ENCODE results near the gene FCMR. TPM values are rescaled to one million over a fixed set of nuclear protein-coding genes. Genes with fewer than 3 reads are reported as not detected.

The FCMR gene
- polyA plus RNA-seq, 1 donor: 4.4 TPM

DNA sequence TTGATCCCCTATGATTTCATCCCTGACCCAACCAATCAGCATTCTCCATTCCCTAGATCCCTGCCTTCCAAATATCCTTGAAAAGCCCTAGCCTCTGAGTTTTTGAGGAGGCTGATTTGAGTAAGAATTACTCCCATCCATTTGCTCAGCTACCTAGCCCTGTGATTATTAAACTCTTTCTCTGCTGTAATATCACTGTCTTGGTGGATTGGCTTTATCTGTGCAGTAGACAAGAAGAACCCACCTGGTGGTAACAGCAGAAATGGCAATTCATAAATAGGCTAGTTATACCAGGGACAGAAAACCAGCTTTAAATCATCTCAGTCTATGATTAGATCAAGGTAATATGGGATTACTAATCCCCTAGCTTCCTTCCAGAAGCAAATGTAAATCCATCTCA, 43.3 kb downstream of the FCMR start:
- Histone ChIP-seq H3K9me3 (ENCODE audit: control insufficient read depth, low read depth, low read length) (peaks cover 13% of the 10 kb centered on the region), H3K4me3 (ENCODE audit: low read length) (no peak overlapping the region), H3K27me3 (ENCODE audit: control insufficient read depth, insufficient read depth, low read length) (no peaks in the 10 kb centered on the region), H3K36me3 (ENCODE audit: control insufficient read depth, insufficient read depth, low read length) (no peaks in the 10 kb centered on the region), H3K4me1 (ENCODE audit: control insufficient read depth, insufficient read depth, low read length) (no peaks in the 10 kb centered on the region), H3K27ac (ENCODE audit: low read length) (no peak overlapping the region)
- DNase-seq: no peak

DNA sequence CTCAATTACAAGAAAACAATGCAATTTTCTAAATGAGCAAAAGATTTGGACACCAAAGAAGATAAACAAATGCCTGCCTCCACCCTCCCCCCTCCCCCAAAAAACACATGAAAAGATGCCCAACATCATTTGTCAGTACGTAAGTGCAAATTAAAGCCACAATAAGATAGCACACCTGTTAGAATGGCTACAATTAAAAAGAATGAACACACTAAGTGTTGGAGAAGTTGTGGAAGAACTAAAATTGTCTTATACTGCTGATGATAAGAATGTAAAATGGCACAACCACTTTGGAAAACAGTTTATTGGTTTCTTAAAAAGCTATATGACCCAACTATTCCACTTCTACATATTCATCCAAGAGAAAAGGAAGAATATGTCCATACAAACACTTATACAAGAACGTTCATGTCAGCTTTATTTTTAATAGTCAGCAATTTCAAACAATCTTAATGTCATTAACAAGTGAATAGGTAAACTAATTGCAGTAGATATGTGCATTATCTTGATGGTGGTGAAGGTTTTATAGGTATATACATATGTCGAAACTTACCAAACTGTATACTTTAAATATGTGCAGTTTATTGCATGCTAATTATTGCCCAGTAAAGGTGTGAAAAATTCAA, 45.9 kb downstream of the FCMR start:
- WGBS (ENCODE audit: insufficient coverage, low lambda C conversion rate): 86% methylated on average over 1 of the region's 3 CpGs

DNA sequence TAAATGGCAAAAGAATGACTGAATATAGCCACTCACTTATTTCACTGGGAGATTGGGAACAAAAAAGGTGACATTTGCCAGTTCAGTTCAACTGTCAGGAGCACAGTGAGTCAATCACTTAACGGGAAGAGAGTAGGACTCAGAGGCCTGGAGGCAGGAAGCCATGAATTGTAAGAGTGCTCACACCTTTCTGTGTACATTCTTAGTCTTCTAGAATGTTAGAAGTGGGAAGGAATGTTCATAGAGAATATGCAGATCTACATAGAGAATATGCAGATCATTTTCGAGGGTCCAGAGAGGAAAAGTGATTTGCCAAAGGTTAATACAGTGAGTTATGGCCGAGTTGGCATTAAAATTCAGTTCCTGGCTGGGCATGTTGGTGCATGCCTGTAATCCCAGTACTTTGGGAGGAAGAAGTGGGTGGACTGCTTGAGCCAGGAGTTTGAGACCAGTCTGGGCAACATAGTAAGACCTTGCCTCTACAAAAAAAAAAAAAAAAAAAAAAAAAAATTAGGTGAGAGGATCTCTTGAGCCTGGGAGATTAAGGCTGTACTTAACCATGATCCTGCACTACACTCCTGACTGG, 48.0 kb downstream of the FCMR start:
- H3K27ac ChIP-seq (ENCODE audit: low read length): no peak overlapping the region
- H3K9me3 ChIP-seq (ENCODE audit: control insufficient read depth, low read depth, low read length): peaks cover 15% of the 10 kb centered on the region
- no CpG with 5 or more reads among the region's 3 CpGs for WGBS (ENCODE audit: insufficient coverage, low lambda C conversion rate)
- no peak for DNase-seq
- H3K27me3 ChIP-seq (ENCODE audit: control insufficient read depth, insufficient read depth, low read length): no peaks in the 10 kb centered on the region
- no peaks in the 10 kb centered on the region for H3K36me3 ChIP-seq (ENCODE audit: control insufficient read depth, insufficient read depth, low read length)
- H3K4me3 ChIP-seq (ENCODE audit: low read length): no peak overlapping the region
- no peaks in the 10 kb centered on the region for H3K4me1 ChIP-seq (ENCODE audit: control insufficient read depth, insufficient read depth, low read length)

More for the DNA sequence above, 45.9 kb downstream of the FCMR start:
- Histone ChIP-seq H3K9me3 (ENCODE audit: control insufficient read depth, low read depth, low read length) (peaks cover 17% of the 10 kb centered on the region), H3K4me3 (ENCODE audit: low read length) (no peak overlapping the region), H3K4me1 (ENCODE audit: control insufficient read depth, insufficient read depth, low read length) (no peaks in the 10 kb centered on the region), H3K36me3 (ENCODE audit: control insufficient read depth, insufficient read depth, low read length) (no peaks in the 10 kb centered on the region), H3K27ac (ENCODE audit: low read length) (no peak overlapping the region), H3K27me3 (ENCODE audit: control insufficient read depth, insufficient read depth, low read length) (no peaks in the 10 kb centered on the region)
- DNase-seq: no peak

DNA sequence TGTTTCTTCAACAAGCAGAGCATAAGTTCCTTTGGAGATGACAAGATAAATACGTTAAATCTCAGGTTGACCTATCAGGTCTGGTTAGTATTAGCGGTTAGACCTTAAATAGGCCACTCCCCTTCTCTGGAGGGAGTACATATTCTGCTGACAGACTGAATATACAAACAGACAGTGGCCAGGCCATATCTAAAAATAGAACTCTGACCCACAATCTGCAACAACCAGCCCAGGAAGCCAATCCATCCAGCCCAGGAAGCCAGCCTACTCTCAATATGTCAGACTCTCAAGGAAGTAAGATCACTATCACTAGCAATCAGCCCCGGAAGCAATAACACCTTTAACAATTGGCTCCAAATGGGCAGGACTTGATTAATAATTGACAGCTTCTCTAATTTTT, 49.6 kb downstream of the FCMR start:
- Histone ChIP-seq H3K27me3 (ENCODE audit: control insufficient read depth, insufficient read depth, low read length) (no peaks in the 10 kb centered on the region), H3K4me3 (ENCODE audit: low read length) (no peak overlapping the region), H3K9me3 (ENCODE audit: control insufficient read depth, low read depth, low read length) (peaks cover 11% of the 10 kb centered on the region), H3K27ac (ENCODE audit: low read length) (no peak overlapping the region), H3K36me3 (ENCODE audit: control insufficient read depth, insufficient read depth, low read length) (no peaks in the 10 kb centered on the region), H3K4me1 (ENCODE audit: control insufficient read depth, insufficient read depth, low read length) (no peaks in the 10 kb centered on the region)
- no CpG with 5 or more reads among the region's 3 CpGs for WGBS (ENCODE audit: insufficient coverage, low lambda C conversion rate)
- no peak for DNase-seq

DNA sequence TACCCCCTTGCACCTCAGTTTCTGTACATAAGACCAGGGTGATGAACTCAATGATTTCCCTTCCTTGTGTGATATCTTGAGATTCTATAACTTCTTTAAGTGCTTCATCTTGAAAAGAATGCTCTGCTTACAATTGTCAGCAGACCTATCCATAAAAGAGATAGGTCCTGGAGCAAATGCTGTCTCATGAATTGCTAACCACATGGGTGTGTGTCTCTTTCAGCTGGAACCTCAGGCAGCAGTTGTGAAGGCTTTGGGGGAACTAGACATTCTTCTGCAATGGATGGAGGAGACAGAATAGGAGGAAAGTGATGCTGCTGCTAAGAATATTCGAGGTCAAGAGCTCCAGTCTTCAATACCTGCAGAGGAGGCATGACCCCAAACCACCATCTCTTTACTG, 53.5 kb downstream of the FCMR start:
- peaks cover 2% of the 10 kb centered on the region for H3K27me3 ChIP-seq (ENCODE audit: control insufficient read depth, insufficient read depth, low read length)
- no peak for DNase-seq
- no peaks in the 10 kb centered on the region for H3K4me1 ChIP-seq (ENCODE audit: control insufficient read depth, insufficient read depth, low read length)
- H3K36me3 ChIP-seq (ENCODE audit: control insufficient read depth, insufficient read depth, low read length): no peaks in the 10 kb centered on the region
- H3K9me3 ChIP-seq (ENCODE audit: control insufficient read depth, low read depth, low read length): peaks cover 3% of the 10 kb centered on the region
- no peak overlapping the region for H3K27ac ChIP-seq (ENCODE audit: low read length)
- H3K4me3 ChIP-seq (ENCODE audit: low read length): no peak overlapping the region
- 50% methylated on average over 1 of the region's 1 CpG for WGBS (ENCODE audit: insufficient coverage, low lambda C conversion rate)

DNA sequence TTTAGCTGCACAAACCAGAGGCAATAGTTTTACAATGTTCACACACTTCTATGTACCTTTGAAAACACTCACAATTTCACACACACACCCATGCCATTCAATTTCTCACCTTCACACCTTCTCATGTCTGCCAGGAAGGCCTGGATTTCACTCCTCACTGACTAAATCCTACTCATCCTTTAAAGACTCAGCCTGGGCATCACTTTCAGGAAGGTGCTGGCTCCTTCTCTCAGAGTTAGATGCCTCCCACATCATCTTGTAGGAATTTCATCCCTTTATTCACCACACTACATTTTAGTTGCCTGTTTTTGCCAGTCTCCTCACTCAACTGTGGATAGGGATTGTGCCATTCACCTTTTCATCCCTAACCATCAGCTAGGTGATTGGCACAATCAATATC, 54.0 kb downstream of the FCMR start:
- Histone ChIP-seq H3K27ac (ENCODE audit: low read length) (no peak overlapping the region), H3K36me3 (ENCODE audit: control insufficient read depth, insufficient read depth, low read length) (no peaks in the 10 kb centered on the region), H3K9me3 (ENCODE audit: control insufficient read depth, low read depth, low read length) (peaks cover 3% of the 10 kb centered on the region), H3K4me1 (ENCODE audit: control insufficient read depth, insufficient read depth, low read length) (no peaks in the 10 kb centered on the region), H3K4me3 (ENCODE audit: low read length) (no peak overlapping the region), H3K27me3 (ENCODE audit: control insufficient read depth, insufficient read depth, low read length) (peaks cover 2% of the 10 kb centered on the region)
- DNase-seq: no peak

DNA sequence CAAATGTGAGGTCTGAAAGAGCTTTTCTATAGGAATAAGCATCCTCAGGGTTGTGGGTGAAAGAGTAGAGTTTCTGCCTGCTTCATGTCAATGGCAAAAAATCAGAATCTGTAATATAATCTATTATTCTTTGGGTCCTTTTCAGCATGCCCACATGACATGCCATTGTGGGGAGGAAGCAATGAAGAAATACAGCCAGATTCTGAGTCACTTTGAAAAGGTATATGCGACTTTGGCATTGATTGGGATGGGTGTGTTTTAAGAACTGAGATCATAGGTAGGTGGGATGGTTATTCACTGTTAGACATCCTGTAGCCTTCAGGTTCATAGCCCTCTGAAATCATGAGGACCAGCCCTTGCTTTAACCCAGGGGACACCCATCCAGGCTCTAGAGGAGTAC, 54.5 kb downstream of the FCMR start:
- H3K9me3 ChIP-seq (ENCODE audit: control insufficient read depth, low read depth, low read length): peaks cover 3% of the 10 kb centered on the region
- no peak overlapping the region for H3K27ac ChIP-seq (ENCODE audit: low read length)
- H3K36me3 ChIP-seq (ENCODE audit: control insufficient read depth, insufficient read depth, low read length): no peaks in the 10 kb centered on the region
- no peak for DNase-seq
- H3K4me1 ChIP-seq (ENCODE audit: control insufficient read depth, insufficient read depth, low read length): no peaks in the 10 kb centered on the region
- peaks cover 2% of the 10 kb centered on the region for H3K27me3 ChIP-seq (ENCODE audit: control insufficient read depth, insufficient read depth, low read length)
- WGBS (ENCODE audit: insufficient coverage, low lambda C conversion rate): no CpG with 5 or more reads among the region's 1 CpG
- no peak overlapping the region for H3K4me3 ChIP-seq (ENCODE audit: low read length)

DNA sequence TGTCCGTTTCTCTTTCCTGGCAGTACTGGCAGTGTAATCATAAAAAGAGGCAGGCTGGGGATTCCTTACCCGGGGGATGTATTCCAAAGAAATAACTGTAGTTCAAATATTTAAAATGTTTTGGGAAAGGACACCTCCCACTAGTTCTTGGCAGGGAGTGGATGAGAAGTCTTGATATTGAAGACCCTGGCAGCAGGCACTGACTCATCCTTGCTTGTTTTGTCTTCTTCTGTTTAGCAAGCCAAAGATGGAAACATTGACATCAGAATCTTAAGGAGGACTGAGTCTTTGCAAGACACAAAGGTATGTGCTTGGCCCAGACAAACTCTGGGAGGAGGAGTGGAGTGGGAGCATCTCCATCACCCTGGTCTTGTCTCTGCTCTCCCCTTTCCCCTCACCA, 55.7 kb downstream of the FCMR start:
- DNase-seq: no peak
- H3K4me3 ChIP-seq (ENCODE audit: low read length): no peak overlapping the region
- WGBS (ENCODE audit: insufficient coverage, low lambda C conversion rate): 60% methylated on average over 1 of the region's 2 CpGs
- no peaks in the 10 kb centered on the region for H3K4me1 ChIP-seq (ENCODE audit: control insufficient read depth, insufficient read depth, low read length)
- no peaks in the 10 kb centered on the region for H3K9me3 ChIP-seq (ENCODE audit: control insufficient read depth, low read depth, low read length)
- H3K27me3 ChIP-seq (ENCODE audit: control insufficient read depth, insufficient read depth, low read length): peaks cover 2% of the 10 kb centered on the region
- no peaks in the 10 kb centered on the region for H3K36me3 ChIP-seq (ENCODE audit: control insufficient read depth, insufficient read depth, low read length)
- no peak overlapping the region for H3K27ac ChIP-seq (ENCODE audit: low read length)

DNA sequence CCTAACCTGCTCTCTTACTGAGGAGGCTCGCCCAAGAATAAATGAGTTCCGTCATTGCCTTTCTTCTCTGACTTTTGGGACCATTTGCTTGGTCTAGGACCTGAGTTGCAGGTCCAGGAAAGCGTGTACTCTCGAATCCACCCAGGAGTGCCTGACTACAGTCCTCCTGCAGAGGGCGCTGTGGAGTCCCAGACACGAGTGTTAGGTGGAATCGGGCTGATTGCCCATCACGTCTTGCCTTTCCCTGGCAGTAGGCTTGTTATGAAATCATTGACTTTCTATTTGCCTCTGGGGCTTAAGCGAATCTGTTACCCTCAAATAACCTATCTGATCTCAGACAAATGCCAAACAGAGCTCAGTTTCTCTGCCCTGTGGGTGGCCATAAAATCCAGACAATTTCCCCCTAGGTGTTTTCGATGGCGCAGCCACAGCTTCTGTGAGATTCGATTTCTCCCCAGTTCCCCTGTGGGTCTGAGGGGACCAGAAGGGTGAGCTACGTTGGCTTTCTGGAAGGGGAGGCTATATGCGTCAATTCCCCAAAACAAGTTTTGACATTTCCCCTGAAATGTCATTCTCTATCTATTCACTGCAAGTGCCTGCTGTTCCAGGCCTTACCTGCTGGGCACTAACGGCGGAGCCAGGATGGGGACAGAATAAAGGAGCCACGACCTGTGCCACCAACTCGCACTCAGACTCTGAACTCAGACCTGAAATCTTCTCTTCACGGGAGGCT, 56.6 kb downstream of the FCMR start, which contains the start of gene IL20:
Gene IL20, plus strand, starts transcription at position 685 of the 733 bp plus-strand sequence. CDS start 230 bp downstream, outside the sequence.
- H3K4me3 ChIP-seq (ENCODE audit: low read length): no peak within 1 kb of the TSS
- H3K36me3 ChIP-seq (ENCODE audit: control insufficient read depth, insufficient read depth, low read length): no peaks in the 10 kb centered on the region

DNA sequence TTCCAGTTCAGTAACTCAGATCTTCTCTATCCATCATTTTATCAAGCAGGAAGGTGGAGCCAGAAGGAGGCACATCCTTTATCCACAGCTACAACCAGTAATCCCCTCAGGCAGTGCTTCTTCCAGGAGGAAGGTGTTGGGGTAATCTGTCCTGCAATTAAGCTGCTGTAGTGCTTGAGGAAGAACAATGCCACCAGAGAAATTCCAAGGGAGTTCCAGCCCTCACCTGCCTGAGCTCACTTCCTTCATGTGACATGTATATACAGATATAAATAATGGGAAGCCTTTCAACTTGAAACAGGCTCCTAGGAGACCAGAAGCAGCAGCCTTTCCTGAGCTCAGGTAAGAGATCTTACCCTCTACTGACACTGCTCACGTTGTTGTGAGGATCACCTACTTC, 58.5 kb downstream of the FCMR start:
- no peaks in the 10 kb centered on the region for H3K4me1 ChIP-seq (ENCODE audit: control insufficient read depth, insufficient read depth, low read length)
- DNase-seq: peak in 1 of 2 donors; percentile 35
- H3K27me3 ChIP-seq (ENCODE audit: control insufficient read depth, insufficient read depth, low read length): peaks cover 2% of the 10 kb centered on the region
- no peak overlapping the region for H3K27ac ChIP-seq (ENCODE audit: low read length)
- no peaks in the 10 kb centered on the region for H3K36me3 ChIP-seq (ENCODE audit: control insufficient read depth, insufficient read depth, low read length)
- 0% methylated on average over 1 of the region's 1 CpG for WGBS (ENCODE audit: insufficient coverage, low lambda C conversion rate)
- no peaks in the 10 kb centered on the region for H3K9me3 ChIP-seq (ENCODE audit: control insufficient read depth, low read depth, low read length)
- no peak overlapping the region for H3K4me3 ChIP-seq (ENCODE audit: low read length)

More for the DNA sequence above, 56.6 kb downstream of the FCMR start, which contains the start of gene IL20:
- peak; percentile 62 to 72 for DNase-seq
- 75% methylated on average over 4 of the region's 19 CpGs for WGBS (ENCODE audit: insufficient coverage, low lambda C conversion rate)
- Histone ChIP-seq H3K27me3 (ENCODE audit: control insufficient read depth, insufficient read depth, low read length) (peaks cover 2% of the 10 kb centered on the region), H3K27ac (ENCODE audit: low read length) (no peak within 1 kb of the TSS), H3K4me1 (ENCODE audit: control insufficient read depth, insufficient read depth, low read length) (no peaks in the 10 kb centered on the region), H3K9me3 (ENCODE audit: control insufficient read depth, low read depth, low read length) (no peaks in the 10 kb centered on the region)

All from large intestine (tissue), 3 donors.